GM18951 (cell line): ENCODE data around the gene TECTB.
"Not testable (repeated sequence)": the region's sequence is repeated elsewhere in the genome, so short reads cannot be mapped to it uniquely, and the experiment has no call there.

Experiments
- POLR2A ChIP-seq: IDR thresholded peaks from 4 replicates; pipeline ENCODE4 v1.6.1; 2011; ENCODE audit warnings: mild to moderate bottlenecking; ENCODE audit not compliant: insufficient read length, insufficient read depth; ENCODE audit errors: extremely low read depth
- in situ Hi-C: fragments of 300-500 bp; cut with MboI; formaldehyde crosslinking; loops from one replicate; pipeline ENCODE4 v1.12.0; 2022; ENCODE audit warnings: low sequenced_read_pairs, mixed read lengths, inconsistent platforms; ENCODE audit not compliant: unreplicated experiment

Gene TECTB

DNA sequence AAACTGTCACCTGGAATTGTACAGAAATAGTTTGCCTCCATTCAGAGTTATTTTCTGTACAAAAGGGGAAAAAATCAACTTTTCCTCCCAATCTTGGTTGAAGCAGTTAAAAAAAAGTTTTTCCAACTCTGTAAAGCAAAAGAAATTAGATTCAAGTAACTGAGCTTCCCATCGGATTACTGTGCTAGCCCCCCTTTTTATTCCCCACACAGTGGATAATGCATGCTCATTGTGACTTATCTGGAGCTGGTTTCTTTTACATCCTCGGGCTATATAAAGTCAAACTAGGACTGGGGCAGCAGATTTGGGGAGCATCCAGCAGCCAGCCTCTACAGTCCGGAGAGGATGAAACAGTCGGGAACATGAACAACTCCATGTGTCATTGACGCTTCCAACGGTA lies at the start of gene TECTB:
Gene TECTB (plus strand): TSS at position 301 of the 400 bp plus-strand sequence. CDS start 335 bp downstream, outside the sequence.
- in situ Hi-C loops: no loop called here
- TF ChIP-seq POLR2A: no peak

DNA sequence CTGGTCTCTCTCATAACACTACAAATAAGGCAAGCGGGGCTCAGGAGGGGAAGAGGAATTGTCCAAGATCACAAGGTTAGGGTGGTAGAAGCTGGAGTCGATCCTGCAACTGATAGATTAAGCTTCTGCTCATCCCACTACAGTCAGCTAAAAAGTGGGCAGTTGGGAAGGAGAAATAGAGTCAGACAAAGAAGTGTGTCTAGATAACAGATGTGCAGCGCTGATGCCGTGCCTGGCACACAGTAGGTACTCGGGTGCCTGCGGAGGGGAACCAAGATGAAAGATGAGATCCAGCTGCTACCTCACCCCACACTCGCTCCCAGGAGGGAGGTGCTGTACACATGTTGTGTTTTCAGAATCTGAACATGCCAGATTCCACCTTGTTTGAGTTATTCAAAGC lies 48.1 kb upstream of the TECTB start:
- in situ Hi-C loops: no loop called here
- no peak for TF ChIP-seq POLR2A

DNA sequence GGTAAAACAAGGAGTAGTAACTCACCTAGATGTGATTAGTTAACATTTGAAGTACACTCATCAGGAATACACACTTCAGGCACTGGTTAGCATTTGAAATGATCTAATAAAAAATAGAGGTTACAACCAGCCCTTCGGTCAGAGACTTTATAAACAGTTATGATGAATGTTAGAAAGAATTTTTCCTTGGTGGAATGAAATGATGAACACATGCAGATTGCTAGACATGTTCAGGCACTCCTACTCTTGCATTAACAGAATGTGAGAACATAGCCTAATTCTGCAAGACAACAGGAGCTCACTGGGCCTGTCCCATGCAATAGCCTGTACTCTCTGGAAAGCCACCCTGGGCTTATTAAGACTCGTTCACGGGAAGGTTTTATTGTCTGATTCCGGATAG lies 47.3 kb upstream of the TECTB start:
- no peak for TF ChIP-seq POLR2A
- in situ Hi-C loops: no loop called here

DNA sequence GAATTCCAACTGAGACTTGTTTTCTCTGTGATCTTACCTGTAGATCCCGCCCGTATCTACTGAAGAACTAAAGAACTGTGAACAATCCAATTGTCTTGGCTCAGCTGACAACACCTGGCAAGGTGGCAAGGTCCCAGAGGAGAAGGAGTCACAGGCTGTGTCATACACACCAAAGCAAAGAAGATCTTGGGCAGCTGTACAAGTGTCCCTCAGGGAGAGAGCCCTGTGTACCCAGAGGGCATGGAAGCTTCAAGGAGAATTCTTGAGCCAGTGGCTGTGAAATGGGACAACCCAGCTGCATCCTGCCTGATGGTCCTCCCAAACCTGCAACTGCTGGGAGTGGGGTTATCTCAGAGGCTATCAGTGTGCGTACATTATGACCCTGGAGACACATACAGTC lies 46.7 kb upstream of the TECTB start:
- no peak for TF ChIP-seq POLR2A
- in situ Hi-C loops: no loop called here

GRCh38 chr10:112239347-112239746 lies 43.9 kb upstream of the TECTB start:
- no peak for TF ChIP-seq POLR2A
- in situ Hi-C loops: no loop called here

- in situ Hi-C loops: no loop called here
Measured at GRCh38 chr10:112240441-112240840, 42.8 kb upstream of the TECTB start.

GRCh38 chr10:112241651-112242341 lies 41.4 kb upstream of the TECTB start:
- no peak for TF ChIP-seq POLR2A
- in situ Hi-C loops: no loop called here

More at GRCh38 chr10:112240441-112240840, 42.8 kb upstream of the TECTB start:
- TF ChIP-seq POLR2A: no peak

- no peak for TF ChIP-seq POLR2A
- in situ Hi-C loops: no loop called here
Measured at GRCh38 chr10:112242769-112243168, 40.4 kb upstream of the TECTB start.

GRCh38 chr10:112243713-112244112 lies 39.5 kb upstream of the TECTB start:
- no peak for TF ChIP-seq POLR2A
- in situ Hi-C loops: no loop called here

GRCh38 chr10:112244197-112244596 lies 39.0 kb upstream of the TECTB start:
- in situ Hi-C loops: no loop called here
- TF ChIP-seq POLR2A: no peak

- in situ Hi-C loops: no loop called here
- no peak for TF ChIP-seq POLR2A
Measured at GRCh38 chr10:112247791-112248190, 35.4 kb upstream of the TECTB start.

DNA sequence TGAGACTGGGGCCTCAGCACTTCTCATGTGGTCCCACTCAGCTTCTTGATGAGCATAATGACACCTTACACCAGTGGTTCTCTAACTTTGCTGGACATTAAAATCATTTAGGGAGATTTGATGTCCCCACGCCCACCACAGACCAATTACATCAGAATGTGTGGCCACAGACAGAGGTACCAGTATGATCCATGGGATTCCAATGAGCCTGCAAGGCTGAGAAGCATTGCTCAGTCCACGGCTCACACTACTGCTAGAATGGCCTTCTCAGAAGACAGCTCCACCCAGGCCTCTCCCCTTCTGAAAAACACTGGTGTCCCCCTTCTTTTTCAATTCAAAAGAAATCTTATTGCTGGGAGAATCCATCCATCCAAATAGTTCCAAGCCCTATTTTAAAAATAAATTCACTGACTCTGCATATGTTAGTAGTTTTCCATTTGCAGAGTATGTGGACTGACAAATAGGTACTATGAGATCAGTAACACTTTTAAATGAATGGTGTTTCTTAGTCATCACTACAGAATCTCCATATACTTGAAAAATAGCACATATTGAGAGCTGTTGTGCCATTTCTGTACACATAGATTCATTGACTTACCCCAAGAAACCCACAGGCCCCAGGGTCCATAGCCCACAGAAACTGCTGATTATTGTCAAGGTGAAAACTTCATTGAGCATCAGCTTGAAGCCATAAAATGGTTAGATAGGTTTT lies 34.5 kb upstream of the TECTB start:
- in situ Hi-C loops: no loop called here
- TF ChIP-seq POLR2A: no peak

- TF ChIP-seq POLR2A: no peak
Measured at GRCh38 chr10:112249722-112250121, 33.5 kb upstream of the TECTB start.

DNA sequence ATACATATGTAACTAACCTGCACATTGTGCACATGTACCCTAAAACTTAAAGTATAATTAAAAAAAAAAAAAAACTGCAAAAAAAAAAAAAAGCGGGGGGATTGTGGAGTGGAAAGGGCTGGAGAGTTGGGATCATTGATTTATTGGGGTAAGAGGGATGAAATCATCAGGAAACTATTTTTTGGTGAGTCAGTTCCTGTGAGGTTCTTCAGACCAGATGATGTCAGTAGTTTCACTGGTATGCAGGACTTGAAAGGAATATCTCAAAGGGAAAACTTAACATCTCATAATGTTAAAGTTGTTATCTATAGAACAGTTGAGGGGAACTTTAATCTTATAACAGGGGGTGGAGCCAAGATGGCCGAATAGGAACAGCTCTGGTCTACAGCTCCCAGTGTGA lies 32.6 kb upstream of the TECTB start:
- in situ Hi-C loops: no loop called here
- TF ChIP-seq POLR2A: no peak

More at GRCh38 chr10:112249722-112250121, 33.5 kb upstream of the TECTB start:
- in situ Hi-C loops: no loop called here

GRCh38 chr10:112251238-112251637 lies 32.0 kb upstream of the TECTB start:
- in situ Hi-C loops: not testable (repeated sequence)
